AG08396 (cell line): ENCODE data around the gene LRRC3C.
"Not testable (repeated sequence)": the region's sequence is repeated elsewhere in the genome, so short reads cannot be mapped to it uniquely, and the experiment has no call there.

Experiments
- DNase-seq: peaks from one replicate; pipeline ENCODE4 v3.0.0; 2012; ENCODE audit warnings: low spot score, mixed read lengths

LRRC3C gene

GRCh38 chr17:39927101-39927928, at the start of gene LRRC3C, which contains the start of gene ORMDL3:
LRRC3C (plus strand) TSS chr17:39927732; CDS start chr17:39941524, 13,792 bp downstream.
ORMDL3 (minus strand) TSS chr17:39927601; CDS start chr17:39924203, 3,398 bp downstream.
- DNase-seq, result peak; percentile 93

- DNase-seq, result not testable (repeated sequence)
These were observed 41.4 kb upstream of the LRRC3C start for GRCh38 chr17:39886102-39886501.

- DNase-seq, result no peak
These were observed 40.5 kb upstream of the LRRC3C start for GRCh38 chr17:39887078-39887477.

GRCh38 chr17:39889200-39889599, 38.3 kb upstream of the LRRC3C start:
- DNase-seq, result no peak

- no peak for DNase-seq
These were observed 32.7 kb upstream of the LRRC3C start for GRCh38 chr17:39894681-39895376.

- DNase-seq, result no peak
These were observed 29.4 kb upstream of the LRRC3C start for GRCh38 chr17:39898088-39898487.

GRCh38 chr17:39899215-39899614, 28.3 kb upstream of the LRRC3C start:
- no peak for DNase-seq

GRCh38 chr17:39902027-39902426, 25.5 kb upstream of the LRRC3C start:
- DNase-seq, result not testable (repeated sequence)

- no peak for DNase-seq
These were observed 24.2 kb upstream of the LRRC3C start for GRCh38 chr17:39903158-39903884.

GRCh38 chr17:39904990-39905288, 22.6 kb upstream of the LRRC3C start:
- no peak for DNase-seq

GRCh38 chr17:39908789-39909352, 18.7 kb upstream of the LRRC3C start:
- DNase-seq, result no peak

- no peak for DNase-seq
These were observed 13.5 kb upstream of the LRRC3C start for GRCh38 chr17:39913989-39914388.

- DNase-seq, result no peak
These were observed 12.0 kb upstream of the LRRC3C start for GRCh38 chr17:39915559-39915958.

GRCh38 chr17:39916918-39917317, 10.6 kb upstream of the LRRC3C start:
- DNase-seq, result no peak

- no peak for DNase-seq
These were observed 8.3 kb upstream of the LRRC3C start for GRCh38 chr17:39919087-39919683.

GRCh38 chr17:39920218-39921210, 7.0 kb upstream of the LRRC3C start:
- no peak for DNase-seq

GRCh38 chr17:39921323-39921722, 6.2 kb upstream of the LRRC3C start:
- no peak for DNase-seq

GRCh38 chr17:39922006-39922405, 5.5 kb upstream of the LRRC3C start:
- no peak for DNase-seq

GRCh38 chr17:39923230-39923629, 4.3 kb upstream of the LRRC3C start:
- no peak for DNase-seq

- DNase-seq, result no peak
These were observed 3.5 kb upstream of the LRRC3C start for GRCh38 chr17:39923836-39924690.
